Central memory CD4-positive, alpha-beta T cell (primary cell): ENCODE measurements around the gene SH3BP5.

Experiments used
- DNase-seq: peaks from one replicate; pipeline ENCODE4 v3.0.0; 2022

The SH3BP5 gene

DNA sequence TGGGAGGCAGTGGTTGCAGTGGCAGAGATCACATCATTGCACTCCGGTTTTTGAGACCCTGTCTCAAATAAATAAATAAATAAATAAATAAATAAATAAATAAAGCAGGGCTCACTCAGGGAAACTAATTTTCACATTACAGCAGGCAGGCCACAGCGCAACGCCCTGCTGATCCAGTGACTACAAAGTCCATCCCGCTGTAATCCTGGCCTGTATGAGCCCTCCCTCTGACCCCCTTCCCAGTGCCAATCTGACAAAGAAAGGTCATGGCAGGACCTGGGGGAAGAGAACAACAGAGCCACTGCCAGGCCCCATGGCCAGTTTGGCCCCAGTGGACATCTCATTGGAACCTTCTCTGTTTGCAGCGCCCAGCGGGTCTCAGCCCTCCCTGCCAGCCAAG is 9.3 kb downstream of the SH3BP5 start:
- DNase-seq = no peak

DNA sequence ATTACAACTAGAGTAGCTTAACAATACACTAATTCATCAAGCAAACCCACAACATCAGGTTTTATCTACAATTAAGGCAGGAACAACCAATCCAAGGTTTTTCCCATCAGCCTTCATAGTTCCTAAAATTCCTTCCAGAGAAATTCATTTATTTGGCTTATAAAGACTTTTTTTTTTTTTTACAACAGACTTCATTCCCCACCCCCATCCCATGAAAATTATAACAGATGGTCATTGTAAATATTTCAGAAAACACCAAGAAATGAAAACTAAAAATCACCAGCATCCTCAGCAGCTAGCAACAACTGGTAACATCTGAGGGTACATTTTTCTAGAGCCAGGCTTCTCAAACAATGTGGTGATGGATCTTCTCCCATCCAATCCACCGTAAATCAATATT is 11.0 kb downstream of the SH3BP5 start:
- no peak for DNase-seq

DNA sequence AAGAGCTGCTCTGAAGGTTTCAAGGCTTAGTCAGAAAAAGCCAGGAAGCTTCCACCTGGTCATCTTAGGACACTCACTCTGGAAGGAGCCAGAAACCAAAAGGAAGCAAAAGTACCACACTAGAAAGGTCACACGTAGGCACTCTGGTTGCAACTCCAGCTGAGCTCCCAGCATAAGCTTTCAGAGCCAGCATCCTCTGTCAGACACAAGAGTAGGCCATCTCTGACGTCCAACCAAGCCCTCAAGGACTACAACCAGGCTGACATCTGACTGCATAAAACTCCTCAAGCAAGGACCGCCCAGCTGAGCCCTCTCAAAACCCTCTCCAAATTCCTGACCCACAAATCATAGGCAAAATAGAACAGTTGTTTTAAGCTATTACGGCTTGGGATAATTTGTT is 12.8 kb downstream of the SH3BP5 start:
- no peak for DNase-seq

DNA sequence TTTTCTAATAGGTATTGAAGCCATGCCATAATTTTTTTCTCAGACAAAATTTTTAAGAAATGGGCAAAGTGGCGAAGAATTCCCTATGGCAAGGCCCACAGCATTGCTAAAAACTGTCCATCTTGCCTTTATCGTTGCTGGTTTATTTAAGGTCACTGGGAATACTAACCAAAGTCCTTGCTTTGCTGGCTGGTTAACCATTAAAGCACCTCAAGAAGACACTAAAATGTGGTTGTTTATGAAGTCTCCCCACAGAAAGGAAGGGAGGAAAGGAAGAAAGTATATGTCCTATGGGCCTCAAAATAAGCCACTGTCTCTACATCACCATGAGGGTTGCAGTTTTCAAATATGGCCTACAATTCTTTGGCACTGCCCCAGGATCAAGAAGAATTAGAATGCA is 13.2 kb downstream of the SH3BP5 start:
- DNase-seq = no peak

DNA sequence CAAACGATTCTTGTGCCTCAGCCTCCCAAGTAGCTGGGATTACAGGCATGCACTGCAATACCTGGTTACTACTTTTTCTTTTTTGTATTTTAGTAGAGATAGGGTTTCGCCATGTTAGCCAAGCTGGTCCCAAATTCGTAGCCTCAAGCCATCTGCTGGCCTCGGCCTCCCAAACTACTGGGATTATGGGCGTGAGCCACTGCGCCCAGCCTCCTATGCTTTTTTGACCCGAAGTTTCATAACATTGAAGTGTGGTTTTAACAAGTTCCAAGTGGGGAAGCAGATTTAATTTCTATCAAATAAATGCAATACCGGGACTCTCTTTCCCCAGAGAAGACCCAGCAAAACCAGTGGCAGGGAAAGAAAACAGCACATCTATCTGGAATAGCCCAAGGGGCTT is 13.7 kb downstream of the SH3BP5 start:
- DNase-seq = no peak

DNA sequence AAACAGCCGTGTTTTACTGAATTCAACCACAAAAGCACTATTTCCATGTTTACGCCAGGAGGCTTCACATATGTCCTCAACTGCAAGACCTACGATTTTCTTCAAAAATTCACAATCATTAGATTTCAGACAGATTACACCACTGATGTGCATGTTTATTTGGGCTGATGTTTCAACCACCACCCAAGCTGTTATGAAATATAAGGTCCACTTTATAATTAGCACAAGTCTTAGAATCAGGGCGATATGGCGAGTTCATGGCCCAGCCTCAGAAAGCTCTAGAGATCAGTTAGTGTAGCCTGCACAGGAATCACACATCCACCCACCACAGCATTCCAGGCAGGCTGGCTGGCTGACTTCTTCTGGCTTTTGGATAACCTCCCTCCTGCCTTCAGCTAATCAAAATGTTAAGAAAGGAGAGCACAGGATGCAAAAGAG is 15.4 kb downstream of the SH3BP5 start:
- no peak for DNase-seq

DNA sequence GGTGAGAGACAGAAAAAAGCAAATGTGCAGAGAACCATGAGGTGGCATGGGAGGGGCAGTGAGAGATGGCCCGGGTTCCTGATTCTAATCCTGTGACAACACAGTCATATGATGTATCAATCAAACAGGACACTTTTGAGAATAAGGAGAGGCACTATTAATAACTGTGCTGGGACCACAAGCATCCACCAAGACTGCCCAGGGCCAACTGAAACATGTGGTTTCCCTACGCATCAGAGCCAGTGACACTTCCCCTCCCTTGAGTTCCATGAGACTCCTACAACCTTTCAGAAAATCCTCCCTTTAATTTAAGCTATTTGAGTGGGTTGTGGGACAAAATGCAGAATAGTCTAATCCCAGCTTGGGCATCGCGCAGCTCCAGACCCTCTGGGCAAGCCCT is 17.4 kb downstream of the SH3BP5 start:
- no peak for DNase-seq

DNA sequence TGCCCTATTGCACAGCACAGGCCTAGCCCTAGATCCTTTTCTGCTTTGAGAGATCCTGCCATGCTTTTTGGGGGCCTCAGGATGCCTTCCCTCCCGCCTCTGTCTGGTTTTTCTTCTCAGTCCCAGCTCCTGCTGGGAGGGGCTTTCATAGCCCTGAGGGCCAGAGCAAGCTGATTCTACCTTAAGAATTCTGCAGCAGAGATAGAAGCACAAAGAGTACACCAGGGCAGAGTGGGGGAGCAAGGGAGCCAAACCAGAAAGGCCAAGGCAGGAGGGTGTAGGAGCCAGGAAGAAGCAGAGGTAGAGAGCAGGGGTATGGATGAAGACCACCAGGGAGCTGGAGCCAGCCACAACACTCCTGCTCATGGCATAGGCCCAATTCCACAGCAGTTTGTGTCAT is 18.1 kb downstream of the SH3BP5 start:
- DNase-seq = no peak

DNA sequence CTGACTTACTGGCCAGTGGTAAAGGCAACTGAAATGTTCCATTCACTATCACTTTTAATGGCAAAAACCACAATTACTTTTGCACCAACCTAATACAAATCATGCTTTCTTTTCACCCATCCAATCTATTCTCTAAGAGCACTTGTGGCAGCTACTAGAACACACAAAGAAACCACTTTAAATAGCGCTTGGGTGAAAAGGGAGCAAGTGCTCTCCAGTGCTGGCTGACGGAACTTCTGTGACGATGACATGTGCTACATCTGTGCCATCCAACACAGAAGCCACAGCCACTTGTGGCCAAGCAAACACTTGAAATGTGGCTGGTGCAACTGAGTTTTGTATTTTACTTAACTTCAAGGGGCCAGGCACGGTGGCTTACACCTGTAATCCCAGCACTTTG is 18.9 kb downstream of the SH3BP5 start:
- no peak for DNase-seq

DNA sequence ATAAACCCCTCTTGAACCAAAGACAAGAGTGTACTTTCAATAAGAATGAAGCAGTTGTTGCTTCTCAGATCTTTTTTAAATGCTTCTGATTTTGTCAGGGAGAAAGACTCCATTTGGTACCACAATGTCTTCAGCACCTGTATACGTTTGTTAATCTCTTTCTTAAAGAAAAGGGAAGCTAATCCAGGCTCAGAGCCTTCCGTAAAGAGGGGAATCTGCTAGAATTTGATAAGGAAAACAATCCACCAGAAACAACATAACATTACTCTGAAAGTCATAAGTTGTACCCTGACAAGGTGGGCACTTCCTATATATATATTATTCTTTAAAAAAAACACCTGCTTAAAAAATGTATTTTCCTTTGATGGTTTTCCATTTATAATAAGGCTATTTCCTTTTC is 19.8 kb downstream of the SH3BP5 start:
- no peak for DNase-seq

DNA sequence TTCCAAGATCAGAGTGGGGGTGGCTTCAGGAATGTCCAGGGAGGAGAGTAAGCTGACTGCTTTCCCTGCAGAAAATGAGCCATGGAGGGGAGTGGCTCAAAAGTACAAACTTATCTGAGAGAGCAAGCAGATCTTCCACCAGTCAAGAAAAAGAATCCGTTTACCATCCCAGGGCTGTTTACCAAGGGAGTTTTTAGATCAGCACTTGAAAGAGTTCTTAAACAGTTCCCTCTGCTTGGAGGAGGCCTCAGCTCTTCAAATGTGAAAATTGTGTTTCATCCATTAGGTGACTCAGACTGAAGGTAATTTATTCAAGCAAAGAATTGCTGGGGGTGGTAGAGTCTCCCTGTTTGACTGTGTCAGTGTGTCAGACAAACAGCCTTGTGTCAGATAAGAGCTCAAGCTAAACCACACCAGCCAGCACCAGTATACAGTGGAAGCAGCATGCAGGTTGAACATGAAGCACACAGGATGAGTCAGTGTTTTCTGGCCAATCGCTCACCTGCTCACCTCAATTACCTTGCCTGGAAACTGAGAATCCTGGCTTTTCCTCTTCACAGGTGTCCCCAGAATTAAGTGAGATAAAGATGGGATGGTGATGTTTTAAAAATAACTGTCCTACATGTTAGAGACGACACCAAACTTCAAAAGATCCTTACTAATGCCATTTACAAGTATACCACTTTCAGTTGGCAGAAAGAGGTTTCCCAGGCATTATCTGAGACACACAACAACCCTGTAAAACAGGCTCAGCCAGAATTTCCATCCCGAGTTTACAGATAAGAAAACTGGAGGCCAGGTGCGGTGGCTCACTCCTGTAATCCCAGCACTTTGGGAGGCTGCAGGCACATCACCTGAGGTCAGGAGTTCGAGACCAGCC is 21.7 kb downstream of the SH3BP5 start:
- DNase-seq = peak; percentile 58

DNA sequence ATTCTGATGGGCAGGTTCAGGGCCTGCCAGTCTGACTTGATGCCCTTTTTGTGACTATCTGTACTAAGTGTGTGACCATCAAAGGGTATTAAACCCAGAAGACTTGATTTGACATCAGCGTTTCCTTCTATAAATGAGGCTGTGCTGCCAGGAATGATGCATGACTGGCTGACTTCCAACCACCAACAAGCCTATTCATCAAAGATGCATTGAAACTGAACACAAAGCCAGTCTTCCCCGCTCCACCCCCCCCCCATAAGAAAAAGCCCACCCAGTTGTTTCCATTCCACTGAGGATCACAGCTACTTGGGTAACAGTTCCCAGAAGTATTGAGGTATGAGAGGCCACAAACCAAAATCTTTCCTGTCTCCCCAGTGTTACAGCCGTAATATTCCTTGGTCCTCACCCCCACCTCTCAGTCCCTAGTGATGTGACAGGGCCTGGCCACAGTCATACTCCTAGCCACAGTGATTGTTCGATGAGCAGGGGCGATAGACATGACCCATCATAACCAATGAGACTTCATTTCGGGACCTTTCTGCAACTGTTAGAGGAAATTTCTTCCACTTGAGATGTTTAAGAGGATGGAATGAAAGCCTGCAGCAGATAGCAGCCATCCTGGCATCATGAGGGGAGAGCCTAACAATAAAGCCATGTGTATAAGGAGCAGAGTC is 22.6 kb downstream of the SH3BP5 start:
- no peak for DNase-seq

DNA sequence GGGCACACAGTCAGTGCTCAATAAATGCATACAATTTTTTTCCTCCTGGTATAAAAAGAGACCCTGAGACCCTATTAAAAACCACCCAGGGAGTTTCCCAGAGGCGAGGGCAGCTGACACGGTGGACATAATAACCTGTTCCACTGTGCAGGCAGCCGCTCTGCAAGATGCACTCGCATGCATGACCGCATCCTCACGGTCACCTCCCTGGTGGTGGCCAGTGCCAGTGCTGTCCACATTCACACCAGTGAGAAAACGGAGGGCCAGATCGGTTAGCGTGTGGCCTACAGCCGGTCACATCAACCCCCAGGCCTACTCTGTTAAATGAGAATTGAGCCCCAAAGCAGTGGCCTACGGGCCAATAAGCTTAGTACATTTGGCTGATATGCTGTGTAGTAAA is 24.8 kb downstream of the SH3BP5 start:
- no peak for DNase-seq

DNA sequence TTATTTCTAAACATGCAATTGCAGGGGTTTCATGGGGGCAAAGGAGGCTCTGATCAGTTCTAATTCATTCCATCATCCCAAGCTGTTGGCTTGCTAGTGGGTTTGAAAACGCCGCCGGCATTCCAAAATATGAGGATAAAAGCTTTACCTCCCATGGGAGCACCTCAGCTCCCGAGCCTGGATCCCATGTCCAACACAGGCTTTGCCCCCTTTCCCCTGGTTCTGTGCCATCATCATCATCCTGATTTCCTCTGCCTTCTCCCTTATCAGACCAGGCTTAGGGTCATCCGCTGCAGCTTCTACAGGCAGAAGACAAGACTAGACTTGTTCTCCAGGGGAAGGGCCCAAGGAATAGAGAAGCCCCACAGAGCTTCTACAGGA is 25.4 kb downstream of the SH3BP5 start:
- DNase-seq = no peak

DNA sequence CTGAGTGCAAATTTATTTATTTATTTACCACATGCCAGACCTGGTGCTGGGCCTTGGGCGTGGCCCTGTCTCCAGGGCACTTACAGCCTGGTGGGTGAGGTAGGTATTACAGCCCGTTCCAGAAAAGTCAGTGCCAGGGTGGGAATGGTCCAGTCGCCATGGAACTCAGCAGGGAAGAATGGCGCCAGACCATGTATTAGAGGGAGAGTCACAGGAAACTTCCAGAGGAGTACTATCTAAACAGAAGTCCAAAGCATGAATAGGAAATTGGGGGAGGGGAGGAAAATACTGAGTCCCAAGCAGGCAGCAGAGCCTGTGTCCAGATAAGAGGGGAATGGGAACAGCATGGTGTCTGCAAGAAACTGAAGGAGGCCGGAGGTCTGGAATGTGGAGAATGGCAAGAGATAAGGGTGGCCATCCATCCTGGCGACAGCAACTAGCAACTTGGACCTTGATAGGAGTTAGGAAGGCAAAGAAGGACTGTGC is 27.0 kb downstream of the SH3BP5 start:
- DNase-seq = no peak

DNA sequence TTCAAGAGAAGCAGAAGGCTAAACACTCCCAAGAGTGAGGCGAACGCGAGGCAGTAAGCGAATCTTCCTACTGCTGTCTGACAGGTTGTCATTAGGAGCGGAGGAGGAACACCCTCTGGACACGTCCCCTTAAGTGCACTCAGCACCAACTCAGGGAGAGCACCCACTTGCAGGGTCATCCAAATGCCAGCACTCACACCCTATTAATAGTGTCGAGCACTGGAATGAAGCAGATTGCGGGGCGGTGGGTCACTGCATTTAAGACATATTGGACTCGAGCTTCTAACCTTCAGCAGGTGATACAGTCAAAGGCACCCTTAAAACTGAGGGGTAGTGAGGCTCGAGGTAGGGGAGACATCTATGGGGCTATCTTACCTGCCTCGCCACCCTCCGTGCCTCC is 28.7 kb downstream of the SH3BP5 start:
- no peak for DNase-seq

DNA sequence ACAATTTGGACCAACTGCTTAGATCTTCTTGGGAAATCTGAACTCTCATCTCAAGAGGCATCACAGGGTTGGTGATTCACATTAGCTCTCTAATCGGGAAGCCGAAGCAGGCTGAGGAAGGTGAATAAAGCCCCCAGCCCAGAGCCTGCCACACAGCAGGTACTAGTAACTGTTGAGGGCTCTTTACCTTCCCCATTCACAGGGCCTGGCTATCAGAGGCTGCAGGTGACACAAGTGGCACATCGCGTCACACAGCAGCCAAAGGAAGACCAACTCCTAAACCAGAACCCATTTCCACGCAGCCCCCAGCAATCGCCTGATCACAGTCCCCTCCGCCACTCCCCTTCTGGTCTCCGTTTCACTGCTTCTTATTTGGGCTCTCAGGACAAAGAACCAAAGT is 29.2 kb downstream of the SH3BP5 start:
- no peak for DNase-seq

DNA sequence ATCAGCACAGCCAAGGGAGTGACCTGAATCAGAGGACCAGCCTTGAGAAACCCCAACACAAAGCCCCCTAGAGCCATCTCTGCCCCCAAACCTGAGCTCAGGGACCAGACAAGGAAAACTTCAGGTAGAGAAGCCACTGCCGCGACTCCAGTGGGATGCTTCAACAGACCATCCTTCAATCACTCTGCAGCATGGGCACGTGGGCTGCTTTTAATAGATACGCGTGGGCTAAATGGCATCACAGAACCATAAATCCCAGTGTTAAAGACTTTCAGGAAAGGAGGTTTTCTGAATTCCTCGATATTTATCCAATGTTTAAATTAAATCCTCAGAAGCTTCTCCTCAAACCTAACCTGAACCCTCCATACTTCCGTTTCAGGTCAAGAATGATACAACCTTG is 30.6 kb downstream of the SH3BP5 start:
- no peak for DNase-seq

DNA sequence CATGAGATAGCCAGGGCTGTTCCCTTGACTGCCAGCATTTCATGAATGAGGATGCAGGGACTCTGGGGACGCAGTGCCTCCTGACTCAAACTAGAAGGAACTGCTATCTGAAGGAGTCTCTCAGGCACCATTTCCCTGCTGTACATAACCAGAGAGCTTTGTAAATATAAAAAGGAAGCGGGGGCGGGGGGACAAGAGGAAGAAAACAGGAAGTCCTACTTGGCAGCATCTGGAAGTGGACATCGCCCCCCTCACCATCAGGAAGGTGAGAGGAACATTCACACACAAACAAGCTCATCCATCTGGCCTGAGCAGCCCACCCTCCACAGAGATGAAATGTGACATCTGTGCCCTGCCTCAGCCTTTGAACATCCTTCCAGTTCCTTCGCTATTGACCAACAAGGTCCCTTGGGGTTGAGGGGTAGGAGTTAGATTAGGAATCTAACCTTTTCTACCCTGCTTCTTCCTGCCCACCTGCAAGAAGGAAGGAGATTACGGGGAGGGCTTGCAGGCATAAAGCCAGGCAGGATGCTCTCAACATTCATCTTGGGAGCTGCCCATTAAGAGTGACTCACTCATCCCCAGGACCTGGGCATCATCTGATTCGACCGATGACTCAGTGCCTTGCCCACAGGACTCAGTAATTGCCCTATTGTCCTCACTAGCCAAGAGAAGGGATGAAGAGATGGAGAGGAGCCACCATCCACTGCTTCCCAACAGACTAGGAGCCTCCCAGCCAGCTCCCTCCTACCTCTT is 31.9 kb downstream of the SH3BP5 start:
- DNase-seq = no peak

DNA sequence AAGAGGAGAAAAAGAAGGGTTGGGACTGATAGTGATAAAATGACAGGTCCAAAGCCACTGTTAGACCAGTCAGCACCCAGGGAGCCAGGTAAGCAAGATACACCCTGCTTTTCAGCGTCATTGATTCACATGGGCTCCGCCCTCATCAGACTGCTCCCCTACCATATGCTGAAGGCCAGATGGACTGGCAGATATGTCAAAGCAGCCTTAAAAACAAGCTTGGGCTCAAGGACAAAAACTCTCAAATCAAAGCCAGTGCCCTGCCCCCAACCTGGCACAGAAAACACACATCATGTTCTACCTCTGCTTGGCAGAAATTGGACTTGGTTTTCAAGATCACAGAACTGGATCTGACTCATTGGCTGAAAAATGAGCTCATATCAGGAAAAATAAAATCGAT is 33.4 kb downstream of the SH3BP5 start:
- no peak for DNase-seq

DNA sequence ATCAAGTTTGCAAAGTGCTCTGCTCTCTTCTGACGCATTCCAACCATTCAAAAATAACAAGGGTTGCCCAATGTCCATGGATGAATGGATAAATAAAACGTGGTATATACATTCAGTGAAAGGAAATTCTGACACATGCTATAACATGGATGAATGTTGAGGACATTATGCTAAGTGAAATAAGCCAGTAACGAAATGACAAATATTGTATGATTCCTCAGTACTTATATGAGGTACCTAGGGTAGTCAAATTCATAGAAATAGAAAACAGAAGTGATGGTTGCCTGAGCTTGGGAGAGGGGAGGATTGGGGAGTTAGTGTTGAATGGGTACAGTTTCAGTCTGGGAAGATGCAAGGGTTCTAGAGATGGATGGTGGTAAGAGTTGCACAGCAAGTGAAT is 33.9 kb downstream of the SH3BP5 start:
- DNase-seq = no peak

DNA sequence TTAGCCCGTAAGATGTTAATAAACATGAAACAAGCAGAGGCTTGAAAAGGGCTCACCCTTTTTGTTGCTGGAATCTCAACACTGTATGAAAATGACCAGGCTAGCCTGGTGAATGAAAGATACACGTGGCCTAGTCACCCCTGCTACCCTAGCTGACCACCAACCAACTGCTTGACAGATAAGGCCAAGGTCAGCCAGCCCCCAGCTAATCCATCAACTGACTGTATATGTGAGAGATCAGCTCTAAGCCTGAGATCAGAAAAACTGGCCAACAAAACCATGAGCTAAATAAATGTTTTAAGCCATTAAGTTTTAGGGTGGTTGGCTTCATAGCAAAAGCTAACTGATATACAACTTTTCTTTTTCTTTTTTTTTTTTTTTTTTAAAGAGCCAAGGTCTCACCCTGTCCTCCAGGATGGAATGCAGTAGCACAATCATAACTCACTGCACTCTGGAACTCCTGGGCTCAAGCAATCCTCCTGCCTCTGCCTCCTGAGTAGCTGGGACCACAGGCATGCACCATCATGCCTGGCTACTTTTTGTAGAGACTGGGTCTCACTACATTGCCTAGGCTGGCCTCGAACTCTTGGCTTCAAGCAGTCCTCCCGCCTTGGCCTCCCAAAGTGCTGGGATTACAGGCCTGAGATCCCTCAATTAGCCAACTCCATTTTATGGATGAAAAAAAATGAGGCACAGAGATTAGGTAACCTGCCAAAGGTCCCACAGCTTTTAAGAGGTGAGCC is 34.6 kb downstream of the SH3BP5 start:
- no peak for DNase-seq

DNA sequence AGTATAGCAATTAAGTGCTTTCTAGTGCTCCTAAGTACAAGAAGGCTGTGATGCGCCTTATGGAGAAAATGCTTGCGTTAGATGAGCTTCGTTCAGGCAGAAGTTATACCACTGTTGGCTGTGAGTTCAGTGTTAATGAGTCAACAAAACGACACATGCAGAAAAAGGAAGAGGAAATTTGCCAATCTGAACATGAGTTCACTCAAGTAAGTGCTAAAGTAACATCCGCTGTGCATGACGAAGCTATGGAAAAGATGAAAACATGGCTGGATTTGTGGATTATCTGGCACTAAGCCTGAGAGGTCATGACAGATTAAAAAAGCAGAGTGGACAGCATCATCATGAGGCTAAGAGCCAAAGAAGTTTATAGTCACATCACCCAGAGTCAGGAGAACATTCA is 36.9 kb downstream of the SH3BP5 start:
- no peak for DNase-seq
